Esophagus muscularis mucosa (tissue), 4 donors: ENCODE data around the gene TSFM. TPM values are rescaled to one million over a fixed set of nuclear protein-coding genes. Genes with fewer than 3 reads are reported as not detected.

ENCODE experiments used
- DNase-seq: peaks from one replicate; pipeline ENCODE4 v3.0.0-alpha.2; 2017; ENCODE audit errors: extremely low spot score
- H3K27ac ChIP-seq, 4 donors: fragments of 200-600 bp; sonication (generic); replicated peaks in 1 of 4; 1 replicate in 3 of 4; 2 replicates in 1 of 4; pipeline ENCODE4 v1.5.1; 2016 to 2019; ENCODE audit warnings: mild to moderate bottlenecking in 1 of 4
- H3K27me3 ChIP-seq, 4 donors: fragments of 200-600 bp; sonication (generic); one replicate each; pipeline versions ENCODE4 v1.5.1 to v1.6.0; 2016 to 2019
- H3K36me3 ChIP-seq, 4 donors: fragments of 200-600 bp; sonication (generic); one replicate each; pipeline ENCODE4 v1.5.1; 2016 to 2019
- H3K4me1 ChIP-seq, 4 donors: fragments of 200-600 bp; sonication (generic); one replicate each; pipeline ENCODE4 v1.5.1; 2016 to 2019
- H3K4me3 ChIP-seq, 4 donors: fragments of 200-600 bp; sonication (generic); 1 replicate in 2 of 4; 2 replicates in 2 of 4; pipeline ENCODE4 v1.5.1; 2016 to 2019; ENCODE audit warnings: mild to moderate bottlenecking in 4 of 4, moderate library complexity in 1 of 4
- H3K9me3 ChIP-seq, 4 donors: fragments of 200-600 bp; sonication (generic); 1 replicate in 3 of 4; 2 replicates in 1 of 4; pipeline ENCODE4 v1.5.1; 2016 to 2019
- CTCF ChIP-seq, 3 experiments: fragments of 200-600 bp in 2 of 3; fragments of 450-650 bp in 1 of 3; sonication (generic) in 2 of 3; IDR thresholded peaks; one replicate each; pipeline ENCODE4 v1.5.1; 2017 to 2019; ENCODE audit warnings: antibody characterized with exemption in 3 of 3, mild to moderate bottlenecking in 2 of 3, moderate library complexity in 1 of 3
- EP300 ChIP-seq: sonication (generic); formaldehyde crosslinking; IDR thresholded peaks from one replicate; pipeline ENCODE4 v1.6.1; 2017; ENCODE audit warnings: antibody characterized with exemption
- POLR2A ChIP-seq: fragments of 450-650 bp; IDR thresholded peaks from one replicate; pipeline ENCODE4 v1.6.1; 2017; ENCODE audit warnings: antibody characterized with exemption, moderate library complexity, mild to moderate bottlenecking, low read depth
- POLR2AphosphoS5 ChIP-seq, 2 donors: sonication (generic); formaldehyde crosslinking; IDR thresholded peaks; one replicate each; pipeline ENCODE4 v1.6.1; 2017; ENCODE audit warnings: antibody characterized with exemption in 2 of 2
- whole genome bisulfite sequencing: methylation state at CpG from one replicate; pipeline ENCODE4 v1.1.5; 2018; 5-methylcytosine and 5-hydroxymethylcytosine counted together
- intact Hi-C: fragments of 100-400 bp; cut with DNase I; formaldehyde crosslinking; loops from one replicate; pipeline ENCODE4 v1.15.1; 2023
- total RNA-seq, 4 donors: library from RNA; depleted of rRNA; stranded (reverse); fragments of >200 nt; gene quantifications; one replicate each; pipeline versions ENCODE4 v1.1.0 to v1.2.1, GENCODE V29; 2016

Gene TSFM
- total RNA-seq, 4 donors from 2014 or later: 17.6 to 38.4 (median 29.2) TPM

DNA sequence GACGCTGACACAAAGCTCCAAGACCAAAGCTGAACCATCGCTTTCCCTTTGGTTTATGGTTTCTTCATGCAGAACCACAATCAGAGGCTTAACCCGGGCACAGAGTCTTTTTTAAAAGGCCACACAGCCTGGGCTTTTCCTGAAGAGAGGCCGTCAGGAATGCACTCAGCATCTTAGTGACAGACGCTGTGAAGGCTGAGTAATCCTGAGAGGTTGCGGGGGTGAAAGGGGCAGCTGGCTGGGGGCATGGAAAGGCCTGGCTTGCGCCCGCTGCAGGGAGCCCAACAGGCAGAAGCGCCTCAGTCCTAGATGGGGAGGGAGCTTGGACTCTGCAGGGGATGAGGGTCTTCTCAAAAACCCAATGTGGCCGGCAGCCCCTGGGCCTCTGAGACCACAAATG is 50.4 kb downstream of the TSFM start:
- Histone ChIP-seq H3K9me3 (no peaks in the 10 kb centered on the region), H3K27me3 (no peaks in the 10 kb centered on the region), H3K4me3 (peak overlapping the region; percentile 7 to 26 (median 18)), H3K36me3 (peaks cover 15 to 30% (median 16%) of the 10 kb centered on the region in 4 donors), H3K27ac (peak overlapping the region; percentile 15 to 100 (median 70)), H3K4me1 (peaks cover 92 to 100% (median 97%) of the 10 kb centered on the region in 4 donors)
- no peak for DNase-seq
- intact Hi-C loops: loop anchor here (5.0 kb wide), 1 partner anchor 51 kb away; the partner anchor contains the start of gene TSFM
- 26% methylated on average over 10 of the region's 10 CpGs for WGBS
- TF ChIP-seq POLR2AphosphoS5 (IDR thresholded peaks at IDR 0.05): no peak
- TF ChIP-seq CTCF (IDR thresholded peaks at IDR 0.05): no peak
- TF ChIP-seq POLR2A: no peak
- no peak for TF ChIP-seq EP300

GRCh38 chr12:57833672-57834071 is 51.1 kb downstream of the TSFM start:
- peaks cover 99 to 100% (median 100%) of the 10 kb centered on the region in 4 donors for H3K4me1 ChIP-seq

DNA sequence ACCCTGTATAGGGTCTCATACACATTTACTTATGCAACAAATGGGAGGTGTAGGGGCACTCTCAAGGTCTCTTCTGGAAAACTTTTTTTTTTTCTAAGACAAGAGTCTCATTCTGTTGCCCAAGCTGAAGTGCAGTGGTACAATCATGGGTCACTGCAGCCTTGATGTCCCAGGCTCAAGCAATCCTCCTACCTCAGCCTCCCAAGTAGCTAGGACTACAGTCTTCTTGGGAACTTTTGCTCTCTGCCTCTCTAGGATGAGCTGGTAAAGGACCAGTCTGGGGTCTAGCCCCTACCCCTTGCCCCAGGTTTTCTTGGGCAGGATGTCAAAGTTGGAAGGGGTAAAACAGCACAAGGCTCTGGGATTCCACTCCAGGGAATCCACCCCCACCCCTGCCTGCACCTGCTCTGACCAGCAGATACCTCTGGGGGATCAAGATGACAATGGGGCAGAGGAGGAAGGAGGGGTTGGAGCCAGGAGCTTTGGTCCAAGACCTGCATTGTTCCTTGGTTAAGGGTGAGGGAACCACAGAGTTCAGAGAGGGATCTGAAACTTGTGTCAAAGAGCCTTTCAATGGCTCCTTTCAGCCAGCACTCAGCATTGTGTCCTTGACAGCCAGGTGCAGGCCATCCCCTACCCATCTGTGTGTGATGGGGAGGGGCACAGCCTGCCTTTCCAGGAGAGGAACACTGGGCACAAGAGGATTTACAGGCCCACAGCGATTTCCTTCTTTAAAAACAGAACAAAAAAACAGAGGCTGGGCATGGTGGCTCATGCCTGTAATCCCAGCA is 51.7 kb downstream of the TSFM start:
- peak overlapping the region; percentile 15 to 100 (median 70) for H3K27ac ChIP-seq
- peak overlapping the region in 1 of 4 donors; percentile 19 for H3K4me3 ChIP-seq
- intact Hi-C loops: loop anchor here (2.0 to 5.0 kb wide), 2 partner anchors 52 to 69 kb away; partner anchors contain the start of gene TSFM
- no peaks in the 10 kb centered on the region for H3K9me3 ChIP-seq
- TF ChIP-seq CTCF (IDR thresholded peaks at IDR 0.05) (no peak), EP300 (no peak), POLR2A (no peak), POLR2AphosphoS5 (IDR thresholded peaks at IDR 0.05) (no peak)
- no peaks in the 10 kb centered on the region for H3K27me3 ChIP-seq
- peaks cover 2 to 16% (median 3%) of the 10 kb centered on the region in 4 donors for H3K36me3 ChIP-seq
- peaks cover 99 to 100% (median 100%) of the 10 kb centered on the region in 4 donors for H3K4me1 ChIP-seq
- DNase-seq: no peak
- no CpG with 5 or more reads among the region's 1 CpG for WGBS

More at GRCh38 chr12:57833672-57834071, 51.1 kb downstream of the TSFM start:
- intact Hi-C loops: loop anchor here (2.0 to 5.0 kb wide), 2 partner anchors 51 to 69 kb away; partner anchors contain the start of gene TSFM
- TF ChIP-seq POLR2AphosphoS5 (IDR thresholded peaks at IDR 0.05) (no peak), EP300 (no peak), CTCF (IDR thresholded peaks at IDR 0.05) (no peak), POLR2A (no peak)
- H3K9me3 ChIP-seq: no peaks in the 10 kb centered on the region
- WGBS: 51% methylated on average over 3 of the region's 3 CpGs
- H3K36me3 ChIP-seq: peaks cover 8 to 23% (median 9%) of the 10 kb centered on the region in 4 donors
- DNase-seq: no peak
- no peaks in the 10 kb centered on the region for H3K27me3 ChIP-seq
- H3K4me3 ChIP-seq: peak overlapping the region; percentile 7 to 26 (median 18)
- H3K27ac ChIP-seq: peak overlapping the region; percentile 15 to 100 (median 70)

DNA sequence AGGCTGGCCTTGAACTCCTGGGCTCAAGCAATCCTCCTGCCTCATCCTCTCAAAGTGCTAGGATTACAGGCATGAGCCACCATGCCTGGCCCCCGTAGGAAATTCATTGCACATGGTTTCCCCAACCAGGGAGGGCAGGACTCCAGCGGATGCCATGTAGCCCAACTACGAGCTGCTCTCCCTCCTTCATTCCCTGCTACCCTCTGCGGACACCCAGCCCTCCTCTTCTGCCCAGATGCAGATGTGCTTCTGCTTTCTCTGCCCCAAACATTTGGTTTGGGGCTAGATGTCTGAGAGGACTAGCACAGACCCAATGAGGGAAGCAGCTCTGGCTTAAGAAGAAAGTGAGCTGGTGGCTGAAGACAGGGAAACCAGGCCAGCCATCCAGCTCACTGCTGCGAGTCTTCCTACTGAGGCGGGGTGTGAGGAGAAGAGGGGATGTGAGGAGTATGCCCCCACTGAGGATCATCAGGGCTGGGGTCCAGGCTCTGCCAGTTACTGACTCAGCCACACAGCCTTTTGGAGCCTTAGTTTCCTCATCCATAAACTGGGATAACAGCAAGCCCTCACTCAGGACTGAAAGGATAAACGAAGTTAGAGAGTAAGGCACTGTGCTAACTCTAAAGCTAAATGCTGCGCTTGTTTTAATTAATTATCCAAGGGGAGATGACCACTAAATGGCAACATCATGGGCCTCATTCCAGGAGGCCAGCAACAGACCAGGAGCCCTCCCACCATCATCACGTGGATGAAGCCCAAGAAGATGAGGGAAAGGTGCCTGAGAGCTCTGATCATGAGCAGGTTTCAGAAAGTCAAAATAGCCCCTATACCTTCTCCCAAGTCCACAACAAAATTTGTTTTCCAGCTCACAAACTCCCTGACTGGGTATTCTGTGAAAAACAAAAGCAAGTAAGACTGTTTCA is 53.0 kb downstream of the TSFM start:
- peak overlapping the region; percentile 67 to 100 (median 83) for H3K27ac ChIP-seq
- 25% methylated on average over 9 of the region's 9 CpGs for WGBS
- intact Hi-C loops: loop anchor here (2.0 kb wide), 1 partner anchor 67 kb away; no protein-coding TSS in a partner anchor

More for the DNA sequence above, 53.0 kb downstream of the TSFM start:
- Histone ChIP-seq H3K4me3 (peak overlapping the region; percentile 25 to 47 (median 32)), H3K27me3 (no peaks in the 10 kb centered on the region), H3K4me1 (peaks cover 99 to 100% (median 100%) of the 10 kb centered on the region in 4 donors), H3K9me3 (no peaks in the 10 kb centered on the region), H3K36me3 (peaks cover 0 to 8% (median under 1%) of the 10 kb centered on the region in 4 donors)
- TF ChIP-seq CTCF (IDR thresholded peaks at IDR 0.05): no peak
- no peak for DNase-seq
